ENCODE measurements around the gene BABAM2.
"Not testable (repeated sequence)": the region's sequence is repeated elsewhere in the genome, so short reads cannot be mapped to it uniquely, and the experiment has no call there.

BABAM2 gene

GRCh38 chr2:28371728-28372127 lies 481.2 kb downstream of the BABAM2 start:
- FAIRE-seq = not testable (repeated sequence)

DNA sequence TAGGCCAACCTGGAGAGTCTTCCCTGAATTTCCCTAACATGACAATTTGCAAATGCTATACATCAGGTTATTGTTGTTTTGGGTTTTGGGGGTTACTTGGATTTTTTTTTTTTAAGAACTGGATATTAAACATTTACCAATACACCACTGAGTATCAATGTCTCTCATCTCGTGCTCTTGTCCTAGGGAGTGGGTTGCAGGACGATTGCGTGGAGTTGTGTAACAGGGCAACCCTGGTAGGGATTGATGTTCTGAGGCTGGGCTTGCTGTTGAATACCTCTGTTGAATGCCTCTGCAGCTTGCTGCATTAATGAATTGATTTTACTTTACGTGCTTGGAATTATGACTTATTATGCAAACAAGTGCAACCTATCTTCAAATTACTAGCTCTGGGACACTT lies 483.3 kb downstream of the BABAM2 start:
- FAIRE-seq = no peak

DNA sequence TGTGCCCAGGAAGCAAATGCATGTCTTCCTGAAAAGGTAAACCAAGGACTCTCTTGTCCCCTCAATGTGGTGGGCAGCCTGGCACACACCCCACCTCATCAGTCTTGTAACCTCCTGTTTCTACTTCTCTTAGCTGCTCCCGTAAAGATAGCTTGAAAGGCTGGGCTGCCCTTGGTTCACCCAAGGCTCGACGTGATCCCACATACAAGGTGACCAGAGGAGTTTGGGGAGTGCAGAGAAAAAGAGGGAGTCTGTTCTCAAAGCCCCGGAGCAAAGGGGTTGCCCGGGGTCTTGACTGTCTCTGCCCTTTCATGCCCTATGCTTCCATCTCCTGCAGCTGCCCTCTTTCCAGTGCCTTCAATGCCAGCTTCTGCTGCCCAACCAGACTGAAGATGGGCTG lies 483.8 kb downstream of the BABAM2 start:
- FAIRE-seq = no peak

DNA sequence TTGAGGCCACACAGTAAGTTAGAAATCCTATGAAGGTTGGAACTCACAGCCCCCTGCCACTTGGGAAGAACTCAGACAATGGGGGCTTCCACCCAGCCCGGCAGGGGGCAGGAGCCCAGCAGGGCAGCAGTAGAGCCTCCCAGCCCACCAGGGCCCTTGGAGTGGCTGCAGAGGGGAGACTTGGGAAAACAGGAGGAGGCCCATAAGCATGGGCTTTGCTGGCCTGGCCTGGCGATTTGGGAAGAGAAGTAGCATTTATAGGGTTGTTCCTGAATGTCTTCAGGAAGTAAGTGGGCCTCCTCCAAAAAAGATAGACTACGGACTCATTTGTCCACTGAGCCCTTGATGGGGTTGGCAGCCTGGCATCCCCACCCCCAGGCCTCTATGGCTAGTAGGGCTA lies 484.7 kb downstream of the BABAM2 start:
- no peak for FAIRE-seq

- FAIRE-seq = no peak
Measured at GRCh38 chr2:28375742-28376631, 485.5 kb downstream of the BABAM2 start.

DNA sequence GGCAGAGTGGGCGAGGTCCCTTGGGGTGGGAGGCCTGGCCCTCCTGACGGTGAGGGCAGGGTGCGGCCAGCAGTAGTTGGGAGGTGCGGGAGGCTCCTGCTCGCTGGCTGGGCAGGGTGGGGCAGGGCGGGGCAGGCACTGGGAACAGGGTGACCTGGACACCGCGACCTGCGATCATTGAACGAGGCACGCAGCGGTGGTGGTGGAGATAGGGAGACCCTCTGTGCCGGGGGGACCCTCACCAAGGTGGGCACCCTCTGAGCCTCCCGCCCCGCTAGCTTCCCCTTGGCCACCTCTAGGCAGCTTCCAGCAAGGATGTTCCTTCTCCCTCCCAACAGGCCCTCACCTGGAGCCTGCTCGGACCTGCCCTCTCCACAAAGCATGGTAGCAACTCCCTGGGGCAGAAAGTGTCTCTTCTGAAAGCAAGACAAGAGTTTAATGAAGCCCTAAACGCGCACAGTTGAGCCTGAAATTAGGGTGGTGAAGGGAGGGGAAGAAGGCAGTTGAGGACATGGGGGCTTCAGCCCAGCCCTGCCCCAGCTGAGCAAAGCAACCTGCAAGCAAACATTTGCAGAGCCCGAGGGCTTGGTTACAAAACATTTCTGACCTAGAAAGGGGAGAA lies 486.8 kb downstream of the BABAM2 start:
- no peak for FAIRE-seq

DNA sequence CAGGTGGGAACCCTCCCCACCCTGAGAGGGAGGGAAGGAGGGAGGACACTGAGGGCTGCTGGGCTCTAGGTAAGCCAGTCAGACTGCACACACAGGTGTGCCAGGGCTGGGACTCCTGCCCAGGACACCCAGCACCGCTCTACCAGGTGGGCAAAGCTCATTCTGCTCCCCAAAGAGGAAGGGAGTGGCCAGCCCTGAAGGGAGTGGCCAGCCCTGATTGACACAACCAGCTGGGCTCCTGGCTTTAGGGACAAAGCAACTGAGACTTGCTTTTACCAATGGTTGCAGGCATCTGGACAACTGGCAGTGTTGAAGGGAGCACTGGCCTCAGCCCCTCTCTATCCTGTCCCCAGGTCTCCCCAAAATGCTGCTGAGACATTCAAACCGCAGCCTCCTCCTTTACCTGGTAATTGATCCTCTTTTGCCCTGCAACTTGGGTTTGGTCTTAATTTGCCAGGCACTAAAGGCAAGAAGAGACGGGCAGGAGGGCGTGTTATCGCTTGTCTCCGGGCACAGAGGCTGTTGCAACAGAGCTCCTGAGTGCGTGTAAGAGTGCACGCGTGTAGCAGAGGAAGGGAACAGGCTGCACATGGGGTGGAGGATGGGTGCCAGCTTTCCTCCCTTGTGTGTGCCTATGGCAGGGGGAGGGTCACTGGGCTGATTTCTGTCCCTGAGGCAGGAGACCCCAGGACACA lies 487.6 kb downstream of the BABAM2 start:
- FAIRE-seq = no peak

GRCh38 chr2:28378679-28379584 lies 488.4 kb downstream of the BABAM2 start:
- no peak for FAIRE-seq

GRCh38 chr2:28380219-28380618 lies 489.7 kb downstream of the BABAM2 start:
- no peak for FAIRE-seq

GRCh38 chr2:28381225-28382180 lies 491.0 kb downstream of the BABAM2 start:
- no peak for FAIRE-seq

GRCh38 chr2:28382755-28383154 lies 492.2 kb downstream of the BABAM2 start:
- no peak for FAIRE-seq

- FAIRE-seq = no peak
Measured at GRCh38 chr2:28387082-28387960, 496.8 kb downstream of the BABAM2 start.

Data from TTC549 (cell line).